ENCODE results near the gene STPG1. TPM values are rescaled to one million over a fixed set of nuclear protein-coding genes. Genes with fewer than 3 reads are reported as not detected.

STPG1 gene
- total RNA-seq, 2 experiments from 2014 or later: 1.8 to 2.4 TPM

GRCh38 chr1:24316645-24317044 lies 96.9 kb downstream of the STPG1 start:
- Mint-ChIP-seq H3K27me3 (peaks cover 50% of the 10 kb centered on the region), H3K4me1 (ENCODE audit: low read depth) (peaks cover 35% of the 10 kb centered on the region), H3K27ac (no peak overlapping the region), H3K9me3 (no peaks in the 10 kb centered on the region), H3K4me3 (no peak overlapping the region), H3K36me3 (ENCODE audit: low read depth) (no peaks in the 10 kb centered on the region)
- H3K27ac ChIP-seq (ENCODE audit: low read depth in 1 of 2, low read length in 2 of 2): no peak overlapping the region
- H3K9me3 ChIP-seq (ENCODE audit: control insufficient read depth in 1 of 2, insufficient read depth in 1 of 2, low read length in 2 of 2): no peaks in the 10 kb centered on the region
- no peaks in the 10 kb centered on the region for H3K36me3 ChIP-seq (ENCODE audit: insufficient read depth, low read length)
- ATAC-seq (ENCODE audit: poor library complexity) (no peak), DNase-seq (no peak)
- intact Hi-C loops (cut with DNase I, micrococcal nuclease): no loop called here
- H3K27me3 ChIP-seq (ENCODE audit: control insufficient read depth in 1 of 2, insufficient read depth in 2 of 2, low read length in 2 of 2): peaks cover 13 to 42% of the 10 kb centered on the region in 2 experiments
- ChIA-PET CTCF (no interaction called here), POLR2A (no interaction called here)
- TF ChIP-seq CTCF (IDR thresholded peaks at IDR 0.05): no peak
- H3K4me1 ChIP-seq (ENCODE audit: insufficient read depth, low read length): peaks cover 32% of the 10 kb centered on the region
- H3K4me3 ChIP-seq (ENCODE audit: low read length): no peak overlapping the region

DNA sequence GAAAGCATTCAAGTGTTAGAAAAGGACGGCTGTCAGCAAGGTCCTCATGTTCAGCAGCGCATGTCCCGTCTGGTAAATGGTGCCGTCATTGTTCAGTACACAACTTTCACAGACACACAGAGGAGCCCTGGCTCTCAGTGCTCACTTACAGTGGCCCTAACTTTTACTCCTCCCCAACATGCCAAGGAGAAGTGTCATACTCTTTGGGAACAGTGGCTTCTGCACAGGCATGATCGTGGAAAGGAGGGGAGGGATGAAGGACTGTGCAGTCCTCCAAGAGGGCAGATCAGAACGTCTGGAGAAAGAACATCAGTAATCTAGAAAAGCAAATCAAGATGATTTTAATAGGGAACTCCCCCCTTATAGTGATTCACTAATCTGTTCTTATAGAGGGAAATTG lies 98.2 kb downstream of the STPG1 start:
- Histone ChIP-seq H3K4me1 (ENCODE audit: insufficient read depth, low read length) (peaks cover 19% of the 10 kb centered on the region), H3K36me3 (ENCODE audit: insufficient read depth, low read length) (no peaks in the 10 kb centered on the region), H3K27ac (ENCODE audit: low read depth in 1 of 2, low read length in 2 of 2) (no peak overlapping the region), H3K27me3 (ENCODE audit: control insufficient read depth in 1 of 2, insufficient read depth in 2 of 2, low read length in 2 of 2) (peaks cover 8 to 33% of the 10 kb centered on the region in 2 experiments), H3K4me3 (ENCODE audit: low read length) (no peak overlapping the region), H3K9me3 (ENCODE audit: control insufficient read depth in 1 of 2, insufficient read depth in 1 of 2, low read length in 2 of 2) (no peaks in the 10 kb centered on the region)
- TF ChIP-seq CTCF (IDR thresholded peaks at IDR 0.05): no peak
- H3K9me3 Mint-ChIP-seq: no peaks in the 10 kb centered on the region
- intact Hi-C loops (cut with DNase I, micrococcal nuclease): no loop called here
- no peaks in the 10 kb centered on the region for H3K36me3 Mint-ChIP-seq (ENCODE audit: low read depth)
- DNase-seq (no peak), ATAC-seq (ENCODE audit: poor library complexity) (no peak)
- H3K4me1 Mint-ChIP-seq (ENCODE audit: low read depth): peaks cover 23% of the 10 kb centered on the region
- no peak overlapping the region for H3K4me3 Mint-ChIP-seq
- H3K27ac Mint-ChIP-seq: no peak overlapping the region
- CTCF ChIA-PET: no interaction called here
- H3K27me3 Mint-ChIP-seq: peaks cover 42% of the 10 kb centered on the region
- POLR2A ChIA-PET: no interaction called here

DNA sequence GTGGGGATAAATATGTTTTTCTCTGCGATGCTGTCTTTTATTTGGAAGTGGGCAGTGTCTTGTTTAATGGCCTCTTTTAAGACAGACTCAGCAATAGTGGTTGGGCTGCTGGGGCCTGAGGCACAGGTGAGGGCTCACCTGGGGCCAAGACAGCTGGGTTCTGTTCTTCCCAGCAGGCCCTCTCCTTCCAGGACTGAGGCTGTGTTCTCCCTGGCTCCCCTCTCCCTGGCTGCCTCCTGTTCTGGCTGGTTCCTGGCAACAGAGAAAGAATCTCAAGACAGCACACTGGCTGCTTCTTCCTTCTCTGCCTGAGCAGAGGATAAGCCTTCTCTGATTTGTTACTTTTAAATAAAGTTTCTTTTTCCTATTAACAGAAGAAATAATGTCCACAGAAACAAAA lies 101.8 kb downstream of the STPG1 start:
- Mint-ChIP-seq H3K27ac (no peak overlapping the region), H3K27me3 (peaks cover 20% of the 10 kb centered on the region), H3K4me3 (no peak overlapping the region), H3K9me3 (no peaks in the 10 kb centered on the region), H3K36me3 (ENCODE audit: low read depth) (no peaks in the 10 kb centered on the region), H3K4me1 (ENCODE audit: low read depth) (no peaks in the 10 kb centered on the region)
- H3K27ac ChIP-seq (ENCODE audit: low read depth in 1 of 2, low read length in 2 of 2): no peak overlapping the region
- peaks cover 0 to 11% of the 10 kb centered on the region in 2 experiments for H3K27me3 ChIP-seq (ENCODE audit: control insufficient read depth in 1 of 2, insufficient read depth in 2 of 2, low read length in 2 of 2)
- ATAC-seq (ENCODE audit: poor library complexity): no peak
- no peaks in the 10 kb centered on the region for H3K4me1 ChIP-seq (ENCODE audit: insufficient read depth, low read length)
- no peaks in the 10 kb centered on the region for H3K36me3 ChIP-seq (ENCODE audit: insufficient read depth, low read length)
- no peak for DNase-seq
- H3K4me3 ChIP-seq (ENCODE audit: low read length): no peak overlapping the region
- H3K9me3 ChIP-seq (ENCODE audit: control insufficient read depth in 1 of 2, insufficient read depth in 1 of 2, low read length in 2 of 2): no peaks in the 10 kb centered on the region
- ChIA-PET CTCF (no interaction called here), POLR2A (no interaction called here)
- no peak for TF ChIP-seq CTCF (IDR thresholded peaks at IDR 0.05)
- intact Hi-C loops (cut with DNase I, micrococcal nuclease): no loop called here
